ENCODE results near the gene RPS6KC1.
"Not testable (repeated sequence)": the region's sequence is repeated elsewhere in the genome, so short reads cannot be mapped to it uniquely, and the experiment has no call there.

RPS6KC1 gene

GRCh38 chr1:213017447-213018273, 33.4 kb upstream of the RPS6KC1 start:
- Histone ChIP-seq H3K4me3 (no peak overlapping the region), H3K27ac (no peak overlapping the region)
- TF ChIP-seq CTCF (IDR thresholded peaks at IDR 0.05) = no peak
- no peak for DNase-seq (ENCODE audit: low spot score)

- no peak for DNase-seq (ENCODE audit: low spot score)
- no peak overlapping the region for H3K27ac ChIP-seq
- TF ChIP-seq CTCF (IDR thresholded peaks at IDR 0.05) = no peak
- H3K4me3 ChIP-seq = no peak overlapping the region
Observed at GRCh38 chr1:213019450-213019849, 31.6 kb upstream of the RPS6KC1 start.

GRCh38 chr1:213020016-213020415, 31.0 kb upstream of the RPS6KC1 start:
- DNase-seq (ENCODE audit: low spot score) = no peak
- no peak overlapping the region for H3K27ac ChIP-seq
- TF ChIP-seq CTCF (IDR thresholded peaks at IDR 0.05) = no peak
- no peak overlapping the region for H3K4me3 ChIP-seq

GRCh38 chr1:213027024-213027423, 24.0 kb upstream of the RPS6KC1 start:
- not testable (repeated sequence) for H3K4me3 ChIP-seq; H3K27ac ChIP-seq; DNase-seq (ENCODE audit: low spot score)

GRCh38 chr1:213032651-213033050, 18.4 kb upstream of the RPS6KC1 start:
- no peak overlapping the region for H3K4me3 ChIP-seq
- no peak for DNase-seq (ENCODE audit: low spot score)
- H3K27ac ChIP-seq = no peak overlapping the region
- no peak for TF ChIP-seq CTCF (IDR thresholded peaks at IDR 0.05)

- Histone ChIP-seq H3K27ac (no peak overlapping the region), H3K4me3 (no peak overlapping the region)
- no peak for DNase-seq (ENCODE audit: low spot score)
- TF ChIP-seq CTCF (IDR thresholded peaks at IDR 0.05) = no peak
Observed at GRCh38 chr1:213034713-213035112, 16.3 kb upstream of the RPS6KC1 start.

GRCh38 chr1:213035573-213035972, 15.5 kb upstream of the RPS6KC1 start:
- no peak for TF ChIP-seq CTCF (IDR thresholded peaks at IDR 0.05)
- Histone ChIP-seq H3K4me3 (no peak overlapping the region), H3K27ac (no peak overlapping the region)
- DNase-seq (ENCODE audit: low spot score) = no peak
